ENCODE data around the gene LHPP.

The LHPP gene

GRCh38 chr10:124510759-124511158 is 49.1 kb downstream of the LHPP start:
- DNase-seq (no peak), ATAC-seq (no peak)
- H3K9me3 Mint-ChIP-seq: no peaks in the 10 kb centered on the region
- H3K36me3 Mint-ChIP-seq (ENCODE audit: low read depth): peaks cover 1% of the 10 kb centered on the region
- no peaks in the 10 kb centered on the region for H3K27me3 Mint-ChIP-seq
- no peak overlapping the region for H3K27ac Mint-ChIP-seq
- no peak overlapping the region for H3K4me3 Mint-ChIP-seq
- peaks cover 9% of the 10 kb centered on the region for H3K4me1 Mint-ChIP-seq

- H3K36me3 Mint-ChIP-seq (ENCODE audit: low read depth): peaks cover 1% of the 10 kb centered on the region
- DNase-seq (no peak), ATAC-seq (peak; percentile 63)
- no peak overlapping the region for H3K4me3 Mint-ChIP-seq
- no peaks in the 10 kb centered on the region for H3K9me3 Mint-ChIP-seq
- H3K27me3 Mint-ChIP-seq: no peaks in the 10 kb centered on the region
- peaks cover 9% of the 10 kb centered on the region for H3K4me1 Mint-ChIP-seq
- H3K27ac Mint-ChIP-seq: no peak overlapping the region
Measured at GRCh38 chr10:124511205-124512039, 49.8 kb downstream of the LHPP start.

GRCh38 chr10:124512040-124512428 is 50.4 kb downstream of the LHPP start:
- Mint-ChIP-seq H3K4me1 (peaks cover 9% of the 10 kb centered on the region), H3K4me3 (no peak overlapping the region), H3K27me3 (no peaks in the 10 kb centered on the region), H3K27ac (no peak overlapping the region), H3K9me3 (no peaks in the 10 kb centered on the region), H3K36me3 (ENCODE audit: low read depth) (peaks cover 1% of the 10 kb centered on the region)
- ATAC-seq (no peak), DNase-seq (no peak)

- Mint-ChIP-seq H3K36me3 (ENCODE audit: low read depth) (peaks cover 1% of the 10 kb centered on the region), H3K4me1 (peaks cover 9% of the 10 kb centered on the region), H3K27me3 (no peaks in the 10 kb centered on the region), H3K27ac (no peak overlapping the region), H3K9me3 (no peaks in the 10 kb centered on the region), H3K4me3 (no peak overlapping the region)
- no peak for DNase-seq
- no peak for ATAC-seq
Measured at GRCh38 chr10:124512600-124512999, 51.0 kb downstream of the LHPP start.

DNA sequence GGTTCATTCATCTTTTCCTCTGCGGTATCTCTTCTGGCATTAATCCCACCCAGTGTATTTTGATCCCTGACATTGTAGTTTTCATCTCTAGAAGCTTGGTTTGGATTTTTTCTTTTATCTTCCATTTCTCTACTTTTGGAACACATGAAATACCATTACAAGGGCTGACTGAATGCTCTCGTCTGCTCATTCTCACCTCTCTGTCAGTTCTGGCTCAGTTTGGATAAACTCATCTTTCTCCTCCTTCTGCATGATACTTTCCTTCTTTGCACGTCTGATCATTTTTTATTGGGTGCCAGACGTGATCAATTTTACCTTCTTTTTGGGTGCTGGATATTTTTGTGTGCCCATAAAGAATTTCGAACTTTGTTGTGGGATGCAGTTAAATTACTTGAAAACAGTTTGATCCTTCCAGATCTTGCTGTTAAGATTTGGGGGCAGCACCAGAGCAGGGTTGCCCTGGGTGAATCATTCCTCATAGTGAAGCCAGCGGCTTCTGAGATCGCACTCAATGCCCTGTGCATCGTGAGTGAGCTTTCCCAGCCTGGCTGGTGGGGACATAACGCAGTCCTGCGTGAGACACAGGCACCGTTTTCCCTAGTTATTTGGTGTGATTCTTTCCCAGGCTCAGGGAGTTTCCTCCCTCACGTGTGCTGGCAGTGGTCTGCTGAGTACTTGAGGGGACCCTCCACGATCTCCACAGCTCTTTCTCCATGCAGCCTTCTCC is 53.8 kb downstream of the LHPP start:
- Mint-ChIP-seq H3K9me3 (no peaks in the 10 kb centered on the region), H3K36me3 (ENCODE audit: low read depth) (no peaks in the 10 kb centered on the region), H3K27ac (no peak overlapping the region), H3K4me1 (peaks cover 9% of the 10 kb centered on the region), H3K27me3 (no peaks in the 10 kb centered on the region), H3K4me3 (no peak overlapping the region)
- DNase-seq (no peak), ATAC-seq (no peak)

DNA sequence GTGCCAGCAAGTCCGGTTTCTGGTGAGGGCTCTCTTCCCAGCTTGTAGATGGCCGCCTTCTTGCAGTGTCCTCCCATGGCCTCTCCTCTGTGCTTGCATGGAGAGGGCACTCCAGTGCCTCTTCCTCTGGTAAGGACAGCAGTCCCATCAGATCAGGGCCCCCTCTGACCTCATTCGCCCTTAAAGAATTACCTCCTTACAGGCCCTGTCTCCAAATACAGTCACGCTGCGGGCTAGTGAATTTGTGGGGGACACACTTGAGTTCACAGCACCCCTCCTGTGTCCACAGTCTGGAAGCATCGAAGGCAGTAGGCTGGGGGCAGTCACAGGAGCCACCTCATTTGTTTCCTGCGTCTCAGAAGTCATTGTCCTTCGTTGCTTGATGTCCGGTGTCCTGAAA is 54.6 kb downstream of the LHPP start:
- H3K36me3 Mint-ChIP-seq (ENCODE audit: low read depth): no peaks in the 10 kb centered on the region
- H3K9me3 Mint-ChIP-seq: no peaks in the 10 kb centered on the region
- no peaks in the 10 kb centered on the region for H3K27me3 Mint-ChIP-seq
- H3K4me1 Mint-ChIP-seq: peaks cover 8% of the 10 kb centered on the region
- no peak overlapping the region for H3K4me3 Mint-ChIP-seq
- ATAC-seq (no peak), DNase-seq (no peak)
- H3K27ac Mint-ChIP-seq: no peak overlapping the region

- no peaks in the 10 kb centered on the region for H3K27me3 Mint-ChIP-seq
- H3K4me3 Mint-ChIP-seq: no peak overlapping the region
- no peak for ATAC-seq
- DNase-seq: no peak
- no peaks in the 10 kb centered on the region for H3K36me3 Mint-ChIP-seq (ENCODE audit: low read depth)
- peaks cover 2% of the 10 kb centered on the region for H3K4me1 Mint-ChIP-seq
- H3K27ac Mint-ChIP-seq: no peak overlapping the region
- H3K9me3 Mint-ChIP-seq: no peaks in the 10 kb centered on the region
Measured at GRCh38 chr10:124516746-124517397, 55.2 kb downstream of the LHPP start.

DNA sequence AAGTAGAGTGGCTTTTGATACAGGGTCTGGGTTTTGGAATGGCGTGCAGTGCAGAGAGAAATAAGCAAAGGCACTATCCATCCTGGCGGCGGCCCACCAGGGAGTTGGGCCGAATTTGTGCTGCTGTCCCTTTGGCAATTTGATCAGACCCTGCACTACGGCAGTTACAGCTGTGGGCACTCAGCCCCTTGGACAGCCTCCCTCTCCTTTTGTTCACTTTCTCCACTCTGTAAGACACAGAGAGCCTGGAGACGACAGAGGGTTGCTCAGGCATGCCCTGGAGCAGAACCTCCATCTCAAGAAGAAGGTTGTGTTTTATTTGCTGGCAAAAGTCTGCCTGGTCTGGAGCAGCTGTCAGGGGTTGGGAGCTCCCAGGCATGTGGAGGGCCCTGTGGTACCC is 55.8 kb downstream of the LHPP start:
- Mint-ChIP-seq H3K4me1 (no peaks in the 10 kb centered on the region), H3K36me3 (ENCODE audit: low read depth) (no peaks in the 10 kb centered on the region), H3K4me3 (no peak overlapping the region), H3K27ac (no peak overlapping the region), H3K9me3 (no peaks in the 10 kb centered on the region), H3K27me3 (no peaks in the 10 kb centered on the region)
- ATAC-seq (no peak), DNase-seq (no peak)

GRCh38 chr10:124517931-124518330 is 56.3 kb downstream of the LHPP start:
- Mint-ChIP-seq H3K27ac (no peak overlapping the region), H3K4me1 (no peaks in the 10 kb centered on the region), H3K4me3 (no peak overlapping the region), H3K36me3 (ENCODE audit: low read depth) (no peaks in the 10 kb centered on the region), H3K9me3 (no peaks in the 10 kb centered on the region), H3K27me3 (no peaks in the 10 kb centered on the region)
- ATAC-seq: no peak
- no peak for DNase-seq

DNA sequence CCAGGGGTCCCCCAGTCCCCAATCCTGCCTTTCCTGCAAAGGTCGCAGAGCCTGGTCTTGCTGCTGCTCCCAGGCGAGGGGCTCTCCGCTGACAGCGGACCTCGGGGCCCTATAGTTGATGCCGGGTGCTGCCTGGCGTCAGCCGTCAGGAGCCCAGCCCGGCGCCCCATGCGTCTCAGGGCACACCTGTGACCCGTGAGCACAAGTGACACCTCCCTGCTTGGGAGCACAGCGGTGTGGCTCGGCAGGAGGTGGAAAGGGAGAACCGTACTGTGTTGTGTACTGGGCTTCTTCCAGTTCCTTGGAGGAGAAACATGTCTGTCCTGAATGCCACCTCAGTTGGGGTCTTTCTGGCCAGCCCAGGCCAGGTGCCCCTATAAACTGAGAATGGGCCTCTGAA is 56.7 kb downstream of the LHPP start:
- no peaks in the 10 kb centered on the region for H3K27me3 Mint-ChIP-seq
- no peak overlapping the region for H3K27ac Mint-ChIP-seq
- no peak overlapping the region for H3K4me3 Mint-ChIP-seq
- no peaks in the 10 kb centered on the region for H3K9me3 Mint-ChIP-seq
- H3K4me1 Mint-ChIP-seq: no peaks in the 10 kb centered on the region
- ATAC-seq: no peak
- DNase-seq: no peak
- no peaks in the 10 kb centered on the region for H3K36me3 Mint-ChIP-seq (ENCODE audit: low read depth)

DNA sequence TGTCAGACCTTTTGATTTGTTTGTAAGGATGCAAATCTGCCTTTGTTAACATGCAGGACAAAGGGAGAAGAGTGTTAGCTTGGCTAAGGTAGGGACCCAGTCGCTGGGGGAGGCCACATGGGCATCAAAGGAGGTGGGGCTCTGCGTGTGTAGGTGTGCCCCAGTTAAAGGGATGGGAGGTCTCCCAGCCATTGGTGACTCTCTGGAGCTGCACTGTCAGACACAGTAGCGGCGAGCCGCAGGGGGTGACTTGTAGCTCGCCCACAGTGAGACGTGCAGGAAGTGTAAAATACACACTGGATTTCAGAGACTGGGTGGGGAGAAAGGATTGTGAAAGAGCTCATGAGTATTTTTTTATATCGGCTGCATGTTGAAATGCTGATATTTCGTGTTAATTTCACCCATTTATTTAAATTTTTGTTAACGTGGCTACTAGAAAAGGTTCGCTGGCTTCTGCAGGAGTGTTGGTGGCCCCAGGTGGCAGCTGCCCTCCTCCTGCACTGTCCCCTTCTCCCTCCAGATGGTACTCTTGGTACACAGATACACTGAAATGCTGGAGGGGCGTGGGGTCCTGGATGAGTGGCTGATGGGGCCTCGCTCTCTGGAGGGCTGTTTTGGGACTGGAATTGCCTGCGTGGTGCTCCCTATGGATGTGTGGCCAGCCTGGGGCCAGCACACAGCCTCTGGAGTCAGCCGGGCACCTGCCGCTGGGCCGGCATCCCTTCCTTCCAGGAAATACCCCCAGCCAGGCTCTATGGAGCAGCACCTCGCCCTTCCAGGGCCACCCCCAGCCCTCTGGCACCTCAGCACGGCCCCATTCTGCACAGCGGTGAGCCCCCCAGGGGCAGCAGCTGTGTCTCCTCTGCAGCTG is 59.2 kb downstream of the LHPP start:
- H3K4me3 Mint-ChIP-seq: no peak overlapping the region
- H3K27me3 Mint-ChIP-seq: no peaks in the 10 kb centered on the region
- DNase-seq (no peak), ATAC-seq (no peak)
- no peak overlapping the region for H3K27ac Mint-ChIP-seq
- no peaks in the 10 kb centered on the region for H3K4me1 Mint-ChIP-seq
- H3K9me3 Mint-ChIP-seq: no peaks in the 10 kb centered on the region
- no peaks in the 10 kb centered on the region for H3K36me3 Mint-ChIP-seq (ENCODE audit: low read depth)

DNA sequence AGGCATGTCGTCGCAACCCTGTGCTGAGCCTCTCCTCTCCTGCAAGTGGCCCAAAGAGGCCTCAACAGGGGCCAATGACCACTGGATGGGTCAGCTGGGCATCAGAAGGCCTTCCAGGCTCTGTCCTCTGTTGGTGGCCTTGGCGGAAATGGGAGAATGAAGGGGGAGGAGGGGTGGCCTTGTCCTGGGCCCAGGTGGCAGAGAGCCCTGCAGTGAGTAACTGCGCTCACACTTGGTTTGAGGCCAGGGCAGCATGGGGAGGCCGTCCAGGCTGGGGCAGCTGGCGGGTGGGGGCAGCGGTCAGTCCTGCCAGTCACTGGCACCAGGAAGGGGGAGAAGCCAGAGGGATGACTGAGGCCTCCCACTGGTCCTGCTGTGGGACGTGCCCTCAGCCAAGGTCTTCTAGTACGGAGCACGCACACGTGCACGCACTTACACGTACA is 59.8 kb downstream of the LHPP start:
- H3K4me1 Mint-ChIP-seq: no peaks in the 10 kb centered on the region
- no peaks in the 10 kb centered on the region for H3K9me3 Mint-ChIP-seq
- no peaks in the 10 kb centered on the region for H3K27me3 Mint-ChIP-seq
- no peaks in the 10 kb centered on the region for H3K36me3 Mint-ChIP-seq (ENCODE audit: low read depth)
- H3K4me3 Mint-ChIP-seq: no peak overlapping the region
- H3K27ac Mint-ChIP-seq: no peak overlapping the region
- DNase-seq (no peak), ATAC-seq (no peak)

DNA sequence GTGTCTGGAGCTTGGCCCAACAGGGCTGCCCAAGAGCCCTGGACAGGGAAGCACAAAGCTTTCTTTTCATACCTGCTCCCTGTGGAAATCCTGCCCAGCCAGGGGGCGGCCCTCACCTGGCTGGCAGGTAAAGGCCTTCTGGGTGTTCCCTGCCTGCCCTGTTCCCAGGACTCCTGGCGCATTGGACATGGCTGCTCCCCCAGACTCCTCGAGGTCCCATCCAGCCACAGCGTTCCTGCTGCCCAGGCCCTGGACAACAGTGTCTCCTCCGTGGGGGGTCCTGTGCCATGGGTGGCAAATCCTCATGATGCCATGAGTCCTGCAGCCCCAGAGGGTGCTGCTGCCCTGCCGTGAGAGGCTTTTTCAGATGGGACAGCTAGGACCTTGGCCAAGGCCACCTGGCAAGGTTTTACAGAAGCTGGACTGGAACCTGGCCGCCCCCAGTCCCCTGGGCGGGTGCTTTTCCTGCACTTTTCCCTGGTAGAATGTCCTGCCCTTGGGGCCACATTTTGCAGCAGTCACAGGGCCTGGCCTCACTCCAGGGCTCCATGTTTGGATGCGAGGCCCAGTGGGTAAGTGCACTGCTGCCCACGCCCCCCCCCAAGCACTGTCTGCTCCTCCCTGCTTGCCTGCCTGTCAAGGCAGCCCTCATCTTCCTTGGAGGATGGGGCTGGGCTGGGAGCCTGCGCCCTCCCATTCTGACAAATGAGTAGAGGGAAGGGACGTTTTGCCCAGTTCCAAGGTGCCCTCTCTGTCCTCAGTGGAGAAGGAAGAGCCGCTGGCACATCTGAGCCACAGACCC is 60.7 kb downstream of the LHPP start:
- no peak for DNase-seq
- H3K4me1 Mint-ChIP-seq: no peaks in the 10 kb centered on the region
- no peaks in the 10 kb centered on the region for H3K9me3 Mint-ChIP-seq
- no peaks in the 10 kb centered on the region for H3K36me3 Mint-ChIP-seq (ENCODE audit: low read depth)
- no peak overlapping the region for H3K27ac Mint-ChIP-seq
- ATAC-seq: no peak
- no peaks in the 10 kb centered on the region for H3K27me3 Mint-ChIP-seq
- H3K4me3 Mint-ChIP-seq: no peak overlapping the region

Measured in activated naive CD8-positive, alpha-beta T cell treated with anti-CD3 and anti-CD28 coated beads, Interleukin-2, amount 50 U/mL, for 24 hours (primary cell).